GM19463 (cell line): ENCODE data around the gene ANO7.

ENCODE experiments used
- ATAC-seq: cut with Tn5 transposase; IDR thresholded peaks from one replicate; pipeline ENCODE4 v1.9.1; 2021; ENCODE audit warnings: mild to moderate bottlenecking, moderate library complexity; ENCODE audit not compliant: unreplicated experiment

ANO7 gene

GRCh38 chr2:241156971-241157441 is 31.5 kb upstream of the ANO7 start:
- ATAC-seq = no peak

- no peak for ATAC-seq
Observed at GRCh38 chr2:241157841-241158545, 30.5 kb upstream of the ANO7 start.

- no peak for ATAC-seq
Observed at GRCh38 chr2:241158546-241158900, 30.0 kb upstream of the ANO7 start.

GRCh38 chr2:241159116-241159515 is 29.4 kb upstream of the ANO7 start:
- ATAC-seq = no peak

- ATAC-seq = no peak
Observed at GRCh38 chr2:241160318-241160717, 28.2 kb upstream of the ANO7 start.

- ATAC-seq = no peak
Observed at GRCh38 chr2:241161646-241162281, 26.7 kb upstream of the ANO7 start.

- no peak for ATAC-seq
Observed at GRCh38 chr2:241163601-241164118, 24.8 kb upstream of the ANO7 start.

GRCh38 chr2:241168366-241168765 is 20.1 kb upstream of the ANO7 start:
- no peak for ATAC-seq

- ATAC-seq = no peak
Observed at GRCh38 chr2:241173557-241173956, 14.9 kb upstream of the ANO7 start.

GRCh38 chr2:241177526-241178334 is 10.7 kb upstream of the ANO7 start:
- ATAC-seq = no peak

- no peak for ATAC-seq
Observed at GRCh38 chr2:241178961-241179360, 9.5 kb upstream of the ANO7 start.

GRCh38 chr2:241179899-241180298 is 8.6 kb upstream of the ANO7 start:
- ATAC-seq = no peak

GRCh38 chr2:241180495-241180894 is 8.0 kb upstream of the ANO7 start:
- ATAC-seq = no peak

- no peak for ATAC-seq
Observed at GRCh38 chr2:241182126-241182525, 6.4 kb upstream of the ANO7 start.

GRCh38 chr2:241182531-241183133 is 5.8 kb upstream of the ANO7 start:
- ATAC-seq = no peak

GRCh38 chr2:241183221-241183620 is 5.3 kb upstream of the ANO7 start:
- ATAC-seq = no peak

GRCh38 chr2:241184901-241185300 is 3.6 kb upstream of the ANO7 start:
- ATAC-seq = no peak

GRCh38 chr2:241185961-241186360 is 2.5 kb upstream of the ANO7 start:
- ATAC-seq = no peak

- ATAC-seq = no peak
Observed at GRCh38 chr2:241187101-241187917, 1.2 kb upstream of the ANO7 start.

GRCh38 chr2:241187918-241188234 is 601 bp upstream of the ANO7 start:
- ATAC-seq = no peak
